Right ventricle myocardium superior (tissue), 1 donor: ENCODE measurements around the gene GALR2. TPM values are rescaled to one million over a fixed set of nuclear protein-coding genes. Genes with fewer than 3 reads are reported as not detected.
"Not testable (repeated sequence)": the region's sequence is repeated elsewhere in the genome, so short reads cannot be mapped to it uniquely, and the experiment has no call there.

ENCODE experiments used
- ATAC-seq: fragments of 200-7000 bp; cut with Tn5 transposase; one replicate; pipeline ENCODE4 v1.9.1; 2020; ENCODE audit warnings: mild to moderate bottlenecking; ENCODE audit not compliant: poor library complexity
- DNase-seq: peaks from one replicate; pipeline ENCODE4 v3.0.0-alpha.2; 2020
- intact Hi-C: fragments of 100-400 bp; cut with DNase I; formaldehyde crosslinking; loops from one replicate; pipeline ENCODE4 v1.11.2; 2022
- total RNA-seq: library from RNA; stranded (reverse); fragmentation: NEBNext Ultra II Directional; extraction: Animal tissue kit (Norgen Biotek cat#: 25700); gene quantifications from one replicate; pipeline ENCODE4 v1.2.1, GENCODE V29; 2021
- donor health status: DM: no; HTN: yes; CAD: no; lungs with severe emphysema.

The GALR2 gene
- total RNA-seq, 1 donor from 2014 or later = not detected

DNA sequence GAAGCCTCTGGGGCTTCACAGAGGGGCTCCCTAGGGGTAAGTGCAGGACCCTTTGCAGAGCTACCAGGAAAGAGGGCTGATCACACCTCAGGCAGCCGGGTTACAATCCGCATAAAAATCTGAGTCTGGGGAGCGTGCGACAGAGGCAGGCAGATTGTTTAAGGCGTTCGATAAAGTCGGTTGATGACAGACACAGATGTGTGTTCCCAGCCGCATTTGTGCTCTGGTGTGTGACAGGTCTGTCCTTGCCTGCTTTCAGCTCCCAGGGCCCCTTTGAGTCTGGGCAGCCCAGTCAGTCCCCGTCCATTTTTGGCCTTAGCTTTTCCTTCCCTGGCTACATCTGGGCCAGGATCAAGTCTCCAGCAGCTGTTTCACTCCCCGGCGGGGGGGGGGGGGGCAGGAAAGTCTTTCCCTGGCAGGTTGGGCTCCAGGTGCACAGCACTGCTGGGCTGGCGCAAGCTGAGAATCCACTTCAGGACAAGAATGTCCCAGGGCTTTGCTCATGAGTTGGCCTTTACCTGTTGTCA is 3.1 kb downstream of the GALR2 start:
- DNase-seq = no peak
- ATAC-seq = no peak
- intact Hi-C loops = no loop called here

DNA sequence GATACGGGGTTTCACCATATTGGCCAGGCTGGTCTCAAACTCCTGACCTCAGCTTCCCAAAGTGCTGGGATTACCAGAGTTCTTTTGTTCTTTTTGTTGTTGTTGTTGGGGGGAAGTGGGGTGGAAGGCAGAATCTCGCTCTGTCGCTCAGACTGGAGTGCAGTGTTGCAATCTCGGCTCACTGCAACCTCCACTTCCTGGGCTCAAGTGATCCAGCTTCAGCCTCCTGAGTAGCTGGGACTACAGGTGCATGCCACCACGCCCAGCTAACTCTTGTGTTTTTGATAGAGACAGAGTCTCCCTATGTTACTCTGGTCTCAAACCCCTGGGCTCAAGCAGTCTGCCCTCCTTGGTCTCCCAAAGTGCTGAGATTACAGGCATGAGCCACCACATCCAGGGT is 3.8 kb downstream of the GALR2 start:
- intact Hi-C loops, DNase-seq, ATAC-seq: not testable (repeated sequence)

DNA sequence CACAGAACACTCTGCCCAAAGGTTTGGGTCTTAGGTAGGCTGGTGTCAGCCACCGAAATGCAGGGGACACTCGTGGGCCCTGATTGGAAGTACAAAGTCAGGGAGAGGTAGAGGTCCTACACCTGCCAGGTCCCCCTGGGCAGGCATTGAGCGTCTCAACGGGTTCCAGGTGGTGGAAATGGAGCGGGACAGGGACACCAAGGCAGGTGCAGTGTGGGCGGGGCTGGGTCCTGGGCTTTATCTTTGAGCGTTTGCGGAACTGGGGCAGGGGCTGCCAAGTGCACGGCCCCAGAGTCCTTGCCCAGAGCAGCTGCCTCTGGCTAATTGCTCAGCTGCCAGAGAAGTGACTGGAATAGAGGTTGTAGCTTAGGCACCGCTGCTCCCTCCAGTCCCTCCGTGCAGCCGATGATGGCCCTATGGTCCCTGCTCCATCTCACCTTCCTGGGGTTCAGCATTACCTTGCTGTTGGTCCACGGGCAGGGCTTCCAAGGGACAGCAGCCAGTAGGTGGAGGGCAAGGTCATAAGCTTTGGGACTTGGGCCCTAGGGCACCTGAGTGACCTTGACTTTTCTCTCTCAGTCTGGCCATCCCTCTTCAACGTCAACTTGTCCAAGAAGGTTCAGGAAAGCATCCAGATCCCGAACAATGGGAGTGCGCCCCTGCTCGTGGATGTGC is 4.4 kb downstream of the GALR2 start, which contains the start of gene ZACN:
TSS of gene ZACN (plus strand) at position 323 of the 675 bp plus-strand sequence. CDS start at position 406, 83 bp downstream.
- intact Hi-C loops = no loop called here
- ATAC-seq = no peak
- DNase-seq = no peak

DNA sequence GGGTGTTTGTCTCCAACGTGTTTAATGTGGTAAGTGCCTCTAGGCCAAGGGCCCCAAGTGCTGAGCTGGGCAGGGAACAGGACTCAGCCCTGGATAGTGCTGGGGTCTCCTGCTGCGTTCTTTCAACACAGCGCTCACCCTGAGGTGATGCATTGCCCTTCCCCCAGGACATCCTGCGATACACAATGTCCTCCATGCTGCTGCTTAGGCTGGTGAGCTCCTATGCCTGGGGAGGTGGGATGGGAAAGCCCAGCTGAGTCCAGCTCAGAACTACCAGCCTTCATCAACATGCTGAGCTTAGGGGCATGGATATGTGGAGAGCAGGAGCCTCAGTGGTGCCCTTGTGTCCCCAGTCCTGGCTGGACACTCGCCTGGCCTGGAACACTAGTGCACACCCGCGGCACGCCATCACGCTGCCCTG is 5.0 kb downstream of the GALR2 start:
- ATAC-seq = no peak
- intact Hi-C loops = no loop called here
- no peak for DNase-seq

GRCh38 chr17:76079956-76080767 is 5.6 kb downstream of the GALR2 start:
- intact Hi-C loops = no loop called here
- peak; percentile 13 for ATAC-seq
- DNase-seq = no peak

GRCh38 chr17:76080768-76081287 is 6.2 kb downstream of the GALR2 start:
- ATAC-seq = peak; percentile 10
- DNase-seq = no peak
- intact Hi-C loops = no loop called here

- intact Hi-C loops = no loop called here
- ATAC-seq (peak; percentile 3), DNase-seq (no peak)
Measured at GRCh38 chr17:76081295-76082210, 7.0 kb downstream of the GALR2 start.

- peak; percentile 47 for DNase-seq
- no peak for ATAC-seq
- intact Hi-C loops = no loop called here
Measured at GRCh38 chr17:76082326-76083251, 8.0 kb downstream of the GALR2 start.

DNA sequence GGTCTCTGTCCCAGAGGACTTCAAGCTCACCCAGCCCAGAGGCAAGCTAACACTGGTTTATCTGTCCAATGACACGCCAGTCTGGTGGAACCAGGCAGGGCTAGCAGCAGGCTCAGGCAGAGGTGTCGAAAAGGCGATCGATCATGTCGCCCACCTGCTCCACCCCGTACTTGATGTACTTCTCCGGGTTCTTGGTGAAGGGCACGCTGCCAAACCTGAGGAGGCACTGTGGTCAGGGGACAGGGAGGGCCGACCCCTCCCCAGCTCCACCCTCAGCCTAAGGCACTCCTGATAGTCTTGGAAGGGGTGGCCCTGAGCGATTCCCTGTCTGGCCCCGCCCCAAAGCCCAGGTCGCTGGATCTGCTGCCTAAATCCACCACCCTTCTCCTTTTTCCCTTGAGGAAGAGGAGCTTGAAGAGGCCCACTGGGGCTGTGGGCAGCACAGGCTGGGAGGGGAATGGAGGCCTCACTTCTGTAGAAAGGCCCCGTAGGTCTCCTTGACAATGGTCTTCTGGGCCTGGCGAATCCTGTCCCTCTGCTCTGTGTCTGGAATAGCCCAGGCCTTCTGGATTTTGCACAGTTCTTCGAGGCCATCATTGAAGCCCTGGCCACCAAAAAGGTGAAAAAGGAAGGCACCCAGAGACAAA is 9.1 kb downstream of the GALR2 start:
- DNase-seq (no peak), ATAC-seq (no peak)
- intact Hi-C loops = no loop called here

GRCh38 chr17:76085066-76085730 is 10.6 kb downstream of the GALR2 start:
- no peak for DNase-seq
- ATAC-seq = no peak
- intact Hi-C loops = no loop called here

DNA sequence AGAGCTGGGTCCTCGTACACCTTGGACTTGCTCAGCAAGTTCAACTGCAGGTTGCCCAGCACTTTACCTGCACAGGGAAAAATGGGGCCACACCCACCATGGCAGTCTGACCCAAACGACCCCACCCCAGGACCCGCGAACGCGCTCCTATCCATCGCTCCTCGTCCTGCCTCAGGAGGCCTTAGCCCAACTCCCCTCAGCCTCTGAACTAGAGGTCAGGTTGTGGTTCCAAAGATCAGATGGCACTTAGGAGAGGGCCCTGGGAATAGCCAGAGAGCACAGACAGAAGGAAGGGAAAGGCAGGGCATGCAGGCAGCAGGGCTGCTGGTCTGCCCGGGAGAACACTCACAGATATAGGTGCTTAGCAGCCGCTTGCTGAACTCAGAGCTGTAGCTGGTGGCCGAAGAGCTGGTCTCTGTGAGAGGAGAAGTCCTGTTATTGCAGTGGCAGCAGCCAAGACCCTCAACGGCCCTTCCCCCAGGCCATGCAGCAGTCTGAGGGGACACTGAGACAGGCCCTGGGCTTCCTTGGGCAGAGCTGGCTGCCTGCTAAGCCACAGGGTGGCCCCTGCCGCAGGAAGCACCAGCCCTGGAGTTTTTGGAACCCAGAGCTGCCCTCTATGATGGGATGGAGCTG is 11.3 kb downstream of the GALR2 start:
- intact Hi-C loops = no loop called here
- DNase-seq = no peak

GRCh38 chr17:76086384-76086783 is 11.8 kb downstream of the GALR2 start:
- DNase-seq (no peak), ATAC-seq (no peak)
- intact Hi-C loops = no loop called here

More for the DNA sequence above, 11.3 kb downstream of the GALR2 start:
- ATAC-seq = no peak

GRCh38 chr17:76087531-76087930 is 12.9 kb downstream of the GALR2 start:
- intact Hi-C loops = no loop called here

DNA sequence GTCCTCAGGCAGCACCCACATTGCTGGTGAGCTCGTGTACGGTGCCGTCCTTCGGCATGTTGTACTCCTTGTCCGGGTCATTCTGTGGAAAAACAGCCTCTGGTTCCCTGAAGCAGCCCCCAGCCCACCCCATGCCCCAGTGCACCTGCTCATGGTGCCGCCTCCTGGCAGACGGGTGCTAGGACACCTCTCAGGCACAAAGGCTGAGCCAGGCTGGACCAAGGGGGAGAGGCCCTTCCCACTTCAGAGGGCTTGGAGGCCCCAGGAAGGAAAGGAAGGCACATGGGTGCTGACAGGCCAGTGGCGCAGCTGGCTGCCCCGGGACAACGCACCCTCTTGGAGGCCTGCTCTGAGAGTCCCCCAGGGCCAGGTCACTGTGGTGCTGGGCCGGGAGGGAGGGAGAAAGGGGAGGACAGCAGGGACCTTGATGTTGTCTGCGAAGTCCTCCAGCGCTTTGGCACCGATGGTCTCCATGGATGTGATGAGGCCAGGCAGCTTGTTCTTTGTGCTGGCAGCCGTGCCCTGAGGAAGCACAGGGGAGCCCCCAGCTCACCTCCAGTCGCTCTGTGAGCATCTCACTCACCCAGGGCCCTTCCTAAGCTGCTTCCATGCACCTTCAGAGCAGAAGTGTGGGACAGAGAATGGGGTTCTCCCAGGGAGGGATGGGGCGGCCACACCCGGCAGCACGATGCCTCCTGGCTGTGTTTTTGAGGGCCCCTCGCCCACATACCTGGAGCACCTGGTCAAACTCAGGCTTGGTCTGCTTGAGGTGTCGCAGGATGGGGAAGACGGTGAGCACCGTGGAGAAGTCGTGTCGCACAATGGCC is 13.7 kb downstream of the GALR2 start:
- no peak for DNase-seq
- intact Hi-C loops = no loop called here
- no peak for ATAC-seq

More at GRCh38 chr17:76087531-76087930, 12.9 kb downstream of the GALR2 start:
- DNase-seq = no peak
- no peak for ATAC-seq

GRCh38 chr17:76088868-76089576 is 14.4 kb downstream of the GALR2 start:
- no peak for DNase-seq
- intact Hi-C loops = no loop called here
- no peak for ATAC-seq
